GM23248 (cell line): ENCODE measurements around the gene AKAP13. TPM values are rescaled to one million over a fixed set of nuclear protein-coding genes. Genes with fewer than 3 reads are reported as not detected.

ENCODE experiments used
- DNase-seq: peaks from one replicate; pipeline ENCODE4 v3.0.0-alpha.2; 2015
- H2AFZ ChIP-seq: fragments of 200-600 bp; sonication (generic); 2 replicates; pipeline ENCODE4 v1.6.1; 2016; ENCODE audit warnings: antibody characterized with exemption
- H3F3A ChIP-seq: fragments of 200-600 bp; sonication (generic); 2 replicates; pipeline ENCODE4 v1.6.1; 2016; ENCODE audit warnings: mild to moderate bottlenecking, antibody characterized with exemption, mixed run types; ENCODE audit not compliant: insufficient read depth
- H3K27ac ChIP-seq: fragments of 200-600 bp; sonication (generic); 2 replicates; pipeline ENCODE4 v1.5.1; 2016; ENCODE audit warnings: mild to moderate bottlenecking
- H3K27me3 ChIP-seq: fragments of 200-600 bp; sonication (generic); replicated peaks from 2 replicates; pipeline ENCODE4 v1.6.1; 2016; ENCODE audit warnings: mild to moderate bottlenecking; ENCODE audit not compliant: insufficient read depth
- H3K36me3 ChIP-seq: fragments of 200-600 bp; sonication (generic); 2 replicates; pipeline ENCODE4 v1.6.1; 2016; ENCODE audit warnings: low read depth, mild to moderate bottlenecking
- H3K4me1 ChIP-seq: fragments of 200-600 bp; sonication (generic); 2 replicates; pipeline ENCODE4 v1.6.1; 2016; ENCODE audit warnings: mild to moderate bottlenecking; ENCODE audit not compliant: insufficient read depth
- H3K4me2 ChIP-seq: fragments of 200-600 bp; sonication (generic); one replicate; pipeline ENCODE4 v1.6.1; 2016; ENCODE audit warnings: mild to moderate bottlenecking; ENCODE audit not compliant: unreplicated experiment
- H3K4me3 ChIP-seq: fragments of 200-600 bp; sonication (generic); 2 replicates; pipeline ENCODE4 v1.5.1; 2016; ENCODE audit warnings: mild to moderate bottlenecking
- H3K79me2 ChIP-seq: fragments of 200-600 bp; sonication (generic); 2 replicates; pipeline ENCODE4 v1.6.1; 2016; ENCODE audit warnings: mild to moderate bottlenecking; ENCODE audit not compliant: insufficient read depth
- H3K9ac ChIP-seq: fragments of 200-600 bp; sonication (generic); 2 replicates; pipeline ENCODE4 v1.6.1; 2016; ENCODE audit warnings: mild to moderate bottlenecking
- H3K9me2 ChIP-seq: fragments of 200-600 bp; sonication (generic); 2 replicates; pipeline ENCODE4 v1.6.1; 2016; ENCODE audit warnings: mixed run types, mild to moderate bottlenecking, moderate library complexity; ENCODE audit not compliant: insufficient read depth
- H3K9me3 ChIP-seq: fragments of 200-600 bp; sonication (generic); one replicate; pipeline ENCODE4 v1.6.1; 2017; ENCODE audit warnings: low read depth
- H4K20me1 ChIP-seq: fragments of 200-600 bp; sonication (generic); 2 replicates; pipeline ENCODE4 v1.6.0; 2016; ENCODE audit not compliant: insufficient read depth
- EZH2 ChIP-seq: fragments of 200-600 bp; sonication (generic); IDR thresholded peaks from 2 replicates; pipeline ENCODE4 v1.6.1; 2018; ENCODE audit warnings: antibody characterized with exemption, mild to moderate bottlenecking; ENCODE audit not compliant: insufficient read depth, poor library complexity, severe bottlenecking
- EZH2phosphoT487 ChIP-seq: fragments of 200-600 bp; sonication (generic); IDR thresholded peaks from 2 replicates; pipeline ENCODE4 v1.6.1; 2018; ENCODE audit warnings: antibody characterized with exemption, moderate library complexity, mild to moderate bottlenecking, low read depth; ENCODE audit not compliant: insufficient read depth
- WGBS, 2 experiments: methylation state at CpG; one replicate each; pipeline ENCODE4 v1.1.6; 2015 to 2017; ENCODE audit warnings: low lambda C conversion rate in 2 of 2, low coverage in 1 of 2; ENCODE audit errors: missing lambda C conversion rate in 2 of 2; 5-methylcytosine and 5-hydroxymethylcytosine counted together
- in situ Hi-C: fragments of 300-500 bp; cut with MboI; formaldehyde crosslinking; loops from 2 replicates; pipeline ENCODE4 v1.15.0; 2020
- polyA plus RNA-seq: library from polyadenylated mRNA; unstranded; fragments of >200 nt; fragmentation: Nextera tagmentation; extraction: Ambion mirVana; gene quantifications from 2 replicates; pipeline ENCODE4 v1.2.1, GENCODE V29; 2016
- total RNA-seq: library from RNA; depleted of rRNA; stranded (reverse); fragments of >200 nt; shearing (Covaris generic); gene quantifications from 2 replicates; pipeline ENCODE4 v1.2.3, GENCODE V29; 2014

The AKAP13 gene
- total and polyA plus RNA-seq, 2 experiments from 2014 or later, result 26.5 to 27.7 TPM

DNA sequence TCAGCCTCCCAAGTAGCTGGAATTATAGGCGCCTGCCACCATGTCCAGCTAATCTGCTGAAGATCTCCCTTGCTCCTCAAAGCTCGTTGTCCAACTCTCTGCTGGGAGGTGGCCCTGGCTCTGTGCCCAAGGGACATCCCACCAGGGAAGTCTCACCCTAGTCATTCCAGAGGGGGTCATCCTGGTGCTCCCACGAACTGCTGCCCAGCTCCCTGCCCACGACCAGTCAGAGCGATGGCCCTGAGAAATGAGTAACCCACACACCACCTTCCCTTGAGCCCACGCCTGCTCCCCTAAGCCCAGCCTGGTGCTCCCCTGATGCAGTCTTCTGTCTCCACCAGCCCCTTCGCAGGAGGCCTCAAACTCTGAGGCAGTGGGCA, 409.1 kb downstream of the AKAP13 start:
- no peak for TF ChIP-seq EZH2
- no peak for TF ChIP-seq EZH2phosphoT487
- H3K4me2 ChIP-seq, result no peak overlapping the region
- DNase-seq, result no peak
- H3K79me2 ChIP-seq, result peaks cover 58% of the 10 kb centered on the region
- no peaks in the 10 kb centered on the region for H4K20me1 ChIP-seq
- H2AFZ ChIP-seq, result no peak overlapping the region
- 96 to 98% methylated on average over 7 of the region's 7 CpGs for WGBS, 2 experiments
- peaks cover 5% of the 10 kb centered on the region; the same call in 1 of the 2 replicates for H3F3A ChIP-seq
- no peaks in the 10 kb centered on the region for H3K9me3 ChIP-seq
- in situ Hi-C loops, result no loop called here
- H3K27me3 ChIP-seq, result no peaks in the 10 kb centered on the region
- H3K9me2 ChIP-seq, result no peaks in the 10 kb centered on the region
- H3K9ac ChIP-seq, result no peak overlapping the region
- H3K4me1 ChIP-seq, result peaks cover 26% of the 10 kb centered on the region
- H3K36me3 ChIP-seq, result no peaks in the 10 kb centered on the region
- no peak overlapping the region for H3K27ac ChIP-seq
- H3K4me3 ChIP-seq, result no peak overlapping the region

DNA sequence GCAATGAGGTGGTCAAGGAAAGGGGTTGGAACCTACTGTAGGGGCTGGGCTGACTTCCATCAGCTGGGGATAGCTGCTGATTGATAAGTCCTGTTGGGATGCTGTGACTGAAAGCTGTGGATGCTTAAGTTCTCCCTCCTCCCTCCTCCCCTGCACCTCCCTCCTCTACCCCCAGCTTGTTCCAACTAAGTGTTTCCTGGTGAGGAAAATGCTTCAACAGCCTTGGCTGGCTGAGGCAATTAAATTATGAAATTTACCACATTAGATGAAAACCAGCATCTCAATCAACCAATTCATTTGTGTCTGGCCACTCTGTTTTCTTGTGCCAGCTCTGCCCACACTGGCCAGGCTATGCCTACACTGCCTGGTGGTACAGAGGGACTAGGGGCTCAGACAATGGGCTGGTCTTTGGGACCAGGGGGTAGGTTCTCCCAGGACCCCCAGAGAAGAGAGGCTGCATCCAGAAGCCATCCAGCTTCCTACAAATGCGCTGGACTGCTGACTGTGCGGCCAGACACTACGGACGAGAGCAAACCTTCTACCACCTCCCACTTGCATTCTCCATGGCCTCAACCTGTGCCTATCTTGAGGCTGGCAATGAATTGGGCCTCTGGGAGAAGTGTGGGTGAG, 411.8 kb downstream of the AKAP13 start:
- H4K20me1 ChIP-seq, result no peaks in the 10 kb centered on the region
- no peak for DNase-seq
- H3K36me3 ChIP-seq, result no peaks in the 10 kb centered on the region
- H3K79me2 ChIP-seq, result peaks cover 48% of the 10 kb centered on the region
- H3K27ac ChIP-seq, result no peak overlapping the region
- H3K9ac ChIP-seq, result no peak overlapping the region
- no peaks in the 10 kb centered on the region for H3F3A ChIP-seq
- no peaks in the 10 kb centered on the region for H3K9me2 ChIP-seq
- TF ChIP-seq EZH2phosphoT487 (no peak), EZH2 (no peak)
- no peaks in the 10 kb centered on the region for H3K27me3 ChIP-seq
- in situ Hi-C loops, result no loop called here
- WGBS, 2 experiments, result 95 to 100% methylated on average over 4 of the region's 4 CpGs
- H2AFZ ChIP-seq, result no peak overlapping the region
- H3K9me3 ChIP-seq, result no peaks in the 10 kb centered on the region
- no peak overlapping the region for H3K4me3 ChIP-seq
- peaks cover 10% of the 10 kb centered on the region for H3K4me1 ChIP-seq
- H3K4me2 ChIP-seq, result no peak overlapping the region

- no peaks in the 10 kb centered on the region for H3F3A ChIP-seq
- peaks cover 40% of the 10 kb centered on the region for H3K79me2 ChIP-seq
- no peaks in the 10 kb centered on the region for H3K27me3 ChIP-seq
- no peak overlapping the region for H3K27ac ChIP-seq
- DNase-seq, result peak; percentile 36
- 74 to 77% methylated on average over 12 to 14 of the region's 14 CpGs for WGBS, 2 experiments
- no peaks in the 10 kb centered on the region for H3K36me3 ChIP-seq
- peaks cover 10% of the 10 kb centered on the region for H3K4me1 ChIP-seq
- peak overlapping the region; percentile 85; the same call in 1 of the 2 replicates for H3K9ac ChIP-seq
- peak overlapping the region; percentile 79 for H3K4me2 ChIP-seq
- H3K9me3 ChIP-seq, result no peaks in the 10 kb centered on the region
- H3K4me3 ChIP-seq, result peak overlapping the region; percentile 90
- peak overlapping the region; percentile 84; the same call in 1 of the 2 replicates for H2AFZ ChIP-seq
- no peaks in the 10 kb centered on the region for H4K20me1 ChIP-seq
- in situ Hi-C loops, result no loop called here
- H3K9me2 ChIP-seq, result no peaks in the 10 kb centered on the region
- TF ChIP-seq EZH2, result no peak
- no peak for TF ChIP-seq EZH2phosphoT487
Measured at GRCh38 chr15:85792912-85793590, 412.6 kb downstream of the AKAP13 start.

DNA sequence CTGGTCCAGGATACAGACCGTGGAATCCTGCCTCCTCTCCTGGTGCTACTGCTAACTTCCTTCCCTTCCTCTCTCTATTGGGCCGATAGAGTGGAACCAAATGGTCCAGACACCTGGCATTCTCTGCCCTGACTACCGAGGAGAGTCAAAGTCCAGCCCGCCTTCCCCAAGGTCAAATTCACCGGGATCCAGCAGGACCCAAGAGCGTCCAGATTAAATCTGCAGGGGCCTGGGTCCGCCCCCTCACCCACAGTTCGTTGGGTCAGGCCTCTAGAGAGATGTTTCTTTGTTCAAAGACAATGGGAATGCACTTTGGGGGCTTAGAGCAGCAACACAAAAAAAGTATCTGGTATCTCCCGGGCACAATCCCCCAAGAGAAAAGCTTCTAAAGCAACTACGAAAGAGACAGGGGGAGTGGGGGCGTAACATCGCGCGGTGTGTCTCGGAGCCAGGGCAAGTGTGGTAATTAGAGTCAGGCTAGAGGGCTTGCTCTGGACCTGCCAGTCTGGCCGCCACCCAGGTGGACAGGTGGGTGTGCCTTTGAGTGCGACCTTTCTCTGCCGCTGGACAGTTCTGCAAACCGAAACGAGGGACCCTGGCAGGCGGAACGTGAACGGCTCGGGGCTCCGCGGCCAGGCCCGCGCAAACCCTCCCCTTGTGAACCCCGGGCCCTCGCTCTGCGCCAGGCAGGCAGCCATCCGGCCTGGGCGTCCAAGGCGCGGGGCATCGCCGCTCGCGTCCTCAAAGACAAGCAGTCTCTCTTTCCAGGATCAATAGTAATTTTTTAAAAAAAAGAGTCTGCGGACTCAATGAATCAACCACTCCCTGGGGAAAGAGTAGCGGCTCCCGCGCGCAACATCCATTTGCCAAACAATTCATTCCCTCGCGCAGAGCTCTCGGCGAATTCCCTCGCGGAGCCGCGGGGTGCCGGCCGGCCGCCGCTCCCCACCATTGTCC, 413.5 kb downstream of the AKAP13 start:
- Histone ChIP-seq H3K4me3 (peak overlapping the region; percentile 90), H3K27ac (peak overlapping the region; percentile 77), H3K9me2 (no peaks in the 10 kb centered on the region), H3K9me3 (no peaks in the 10 kb centered on the region), H3K4me1 (peaks cover 10% of the 10 kb centered on the region), H3K27me3 (no peaks in the 10 kb centered on the region), H3F3A (no peaks in the 10 kb centered on the region), H3K9ac (peak overlapping the region; percentile 85), H3K4me2 (peak overlapping the region; percentile 79), H3K36me3 (no peaks in the 10 kb centered on the region), H3K79me2 (peaks cover 35% of the 10 kb centered on the region), H2AFZ (peak overlapping the region; percentile 84), H4K20me1 (no peaks in the 10 kb centered on the region)
- TF ChIP-seq EZH2phosphoT487, result no peak
- no peak for TF ChIP-seq EZH2
- DNase-seq, result peak; percentile 77
- 4% methylated on average over 54 to 56 of the region's 56 CpGs for WGBS, 2 experiments
- in situ Hi-C loops, result no loop called here
